ENCODE data around the gene MFSD12.

- TF ChIP-seq CTCF (IDR thresholded peaks at IDR 0.05; ENCODE audit: poor library complexity, severe bottlenecking) (no peak), EZH2 (IDR thresholded peaks at IDR 0.05; ENCODE audit: borderline replicate concordance, insufficient read depth, low read length, poor library complexity, severe bottlenecking) (no peak), POLR2AphosphoS5 (IDR thresholded peaks at IDR 0.05) (no peak), EP300 (conservative IDR thresholded peaks at IDR 0.05; ENCODE audit: poor library complexity, severe bottlenecking) (no peak), REST (IDR thresholded peaks at IDR 0.05; ENCODE audit: borderline replicate concordance) (no peak), TAF1 (IDR thresholded peaks at IDR 0.05; ENCODE audit: low read depth) (no peak), MXI1 (conservative IDR thresholded peaks at IDR 0.05; ENCODE audit: poor library complexity, severe bottlenecking) (no peak), SMC3 (conservative IDR thresholded peaks at IDR 0.05; ENCODE audit: poor library complexity) (no peak)
Measured at GRCh38 chr19:3533033-3533432, 24.4 kb downstream of the MFSD12 start.
